Keratinocyte (primary cell): ENCODE results near the gene DMBX1. TPM values are rescaled to one million over a fixed set of nuclear protein-coding genes. Genes with fewer than 3 reads are reported as not detected.

Experiments used
- DNase-seq: peaks from one replicate; pipeline ENCODE4 v3.0.0-alpha.2; 2011; ENCODE audit warnings: low read depth, missing footprints, low spot score
- FAIRE-seq: peaks from 2 replicates; lab custom pipeline; 2011; peaks lifted over from hg19 to GRCh38; lab: Jason Lieb, UNC
- H2AFZ ChIP-seq: 2 replicates; pipeline ENCODE4 v1.6.0; 2012; ENCODE audit warnings: low read length, control low read depth, inconsistent platforms; ENCODE audit not compliant: control insufficient read depth
- H3K27ac ChIP-seq: 2 replicates; pipeline ENCODE4 v1.5.1; 2011; ENCODE audit warnings: low read length; ENCODE audit not compliant: control insufficient read depth, insufficient read depth
- H3K27me3 ChIP-seq: 3 replicates; pipeline ENCODE4 v1.6.0; 2011; ENCODE audit warnings: low read length; ENCODE audit not compliant: control insufficient read depth, insufficient read depth; ENCODE audit errors: extremely low read depth
- H3K36me3 ChIP-seq, 2 experiments: 2 replicates in 1 of 2; 3 replicates in 1 of 2; pipeline ENCODE4 v1.5.1; 2011; ENCODE audit warnings: low read length in 2 of 2, mild to moderate bottlenecking in 1 of 2; ENCODE audit not compliant: control insufficient read depth in 2 of 2, insufficient read depth in 2 of 2; ENCODE audit errors: extremely low read depth in 1 of 2
- H3K4me1 ChIP-seq: 3 replicates; pipeline ENCODE4 v1.5.1; 2011; ENCODE audit warnings: low read length; ENCODE audit not compliant: control insufficient read depth, insufficient read depth; ENCODE audit errors: extremely low read depth
- H3K4me2 ChIP-seq: 3 replicates; pipeline ENCODE4 v1.6.0; 2011; ENCODE audit warnings: low read depth, low read length; ENCODE audit not compliant: control insufficient read depth, insufficient read depth; ENCODE audit errors: extremely low read depth
- H3K4me3 ChIP-seq, 3 experiments: fragments of 200-600 bp in 1 of 3; sonication (generic) in 1 of 3; 2 replicates in 2 of 3; 3 replicates in 1 of 3; pipeline ENCODE4 v1.5.1; 2011 to 2016; ENCODE audit warnings: low read length in 3 of 3, mild to moderate bottlenecking in 3 of 3, control low read depth in 2 of 3, inconsistent platforms in 1 of 3, low read depth in 1 of 3, mixed read lengths in 1 of 3, mixed run types in 1 of 3, moderate library complexity in 1 of 3; ENCODE audit not compliant: control insufficient read depth in 2 of 3, insufficient read depth in 2 of 3; ENCODE audit errors: extremely low read depth in 1 of 3
- H3K79me2 ChIP-seq: 2 replicates; pipeline ENCODE4 v1.6.0; 2012; ENCODE audit warnings: low read length; ENCODE audit not compliant: control insufficient read depth, insufficient read depth
- H3K9ac ChIP-seq: 3 replicates; pipeline ENCODE4 v1.6.0; 2011; ENCODE audit warnings: low read length; ENCODE audit not compliant: control insufficient read depth, insufficient read depth; ENCODE audit errors: extremely low read depth
- H3K9me1 ChIP-seq: 3 replicates; pipeline ENCODE4 v1.6.0; 2011; ENCODE audit warnings: low read length; ENCODE audit not compliant: control insufficient read depth, insufficient read depth; ENCODE audit errors: extremely low read depth
- H3K9me3 ChIP-seq: 2 replicates; pipeline ENCODE4 v1.5.1; 2012; ENCODE audit warnings: low read depth, low read length; ENCODE audit not compliant: control insufficient read depth
- H4K20me1 ChIP-seq: 3 replicates; pipeline ENCODE4 v1.6.0; 2011; ENCODE audit warnings: low read length; ENCODE audit not compliant: control insufficient read depth, insufficient read depth; ENCODE audit errors: extremely low read depth
- CTCF ChIP-seq, 3 experiments: IDR thresholded peaks in 1 of 3; conservative IDR thresholded peaks in 1 of 3; optimal IDR thresholded peaks in 1 of 3; 2 replicates in 2 of 3; 3 replicates in 1 of 3; pipeline versions ENCODE3 to v1.5.1; 2011; ENCODE audit warnings: low read length in 3 of 3, mild to moderate bottlenecking in 3 of 3, moderate library complexity in 2 of 3, control low read depth in 1 of 3, inconsistent platforms in 1 of 3; ENCODE audit not compliant: insufficient read depth in 2 of 3; ENCODE audit errors: extremely low read depth in 1 of 3
- EZH2 ChIP-seq: IDR thresholded peaks from one replicate; pipeline ENCODE4 v1.6.1; 2012; ENCODE audit warnings: inconsistent platforms, mild to moderate bottlenecking, low read length, moderate library complexity
- dilution Hi-C: fragments of 300-500 bp; cut with MboI; formaldehyde crosslinking; loops from one replicate; pipeline ENCODE4 v1.7.0; 2020; ENCODE audit warnings: low sequenced_read_pairs; ENCODE audit not compliant: extremely low pct_ligation_motif_present
- polyA plus RNA-seq, 5 experiments: library from polyadenylated mRNA; depleted of rRNA in 3 of 5; stranded (reverse) in 3 of 5; stranded (forward) in 1 of 5; unstranded in 1 of 5; fragments of >200 nt; gene quantifications; 1 replicate in 1 of 5; 2 replicates in 3 of 5; 3 replicates in 1 of 5; pipeline versions ENCODE4 v1.2.1 to v1.2.3, GENCODE V29; 2011 to 2012; ENCODE audit warnings: missing spikeins in 2 of 5, low read depth in 1 of 5, low replicate concordance in 1 of 5

Gene DMBX1
- polyA plus RNA-seq, 1 donor (not counting 4 experiments of a cell fraction or from before 2014, with no cell fraction given) = not detected

- Histone ChIP-seq H3K9me1 (no peaks in the 10 kb centered on the region), H4K20me1 (no peaks in the 10 kb centered on the region), H3K27ac (no peak overlapping the region), H3K27me3 (peaks cover 25% of the 10 kb centered on the region), H3K36me3 (no peaks in the 10 kb centered on the region), H3K9ac (no peak overlapping the region), H3K4me3 (peak overlapping the region in 1 of 3 experiments; percentile 13), H3K4me1 (peaks cover 5% of the 10 kb centered on the region), H3K4me2 (peak overlapping the region; percentile 58), H2AFZ (peak overlapping the region; percentile 66), H3K9me3 (no peaks in the 10 kb centered on the region), H3K79me2 (no peaks in the 10 kb centered on the region)
- dilution Hi-C loops = no loop called here
- TF ChIP-seq CTCF (optimal IDR thresholded peaks at IDR 0.05 in 1 of 3, IDR thresholded peaks at IDR 0.05 in 1 of 3, conservative IDR thresholded peaks at IDR 0.05 in 1 of 3; ENCODE audit: extremely low read depth in 1 of 3, insufficient read depth in 2 of 3, low read length in 3 of 3) = no peak
- FAIRE-seq = no peak
- no peak for DNase-seq
Measured at GRCh38 chr1:46533179-46533864, 43.7 kb downstream of the DMBX1 start.

- Histone ChIP-seq H2AFZ (no peak overlapping the region), H4K20me1 (no peaks in the 10 kb centered on the region), H3K9me1 (no peaks in the 10 kb centered on the region), H3K4me2 (no peak overlapping the region), H3K9me3 (no peaks in the 10 kb centered on the region), H3K4me1 (no peaks in the 10 kb centered on the region), H3K27ac (no peak overlapping the region), H3K9ac (no peak overlapping the region), H3K4me3 (no peak overlapping the region), H3K36me3 (no peaks in the 10 kb centered on the region), H3K27me3 (peaks cover 17% of the 10 kb centered on the region), H3K79me2 (no peaks in the 10 kb centered on the region)
- no peak for DNase-seq
- dilution Hi-C loops = no loop called here
- TF ChIP-seq CTCF (optimal IDR thresholded peaks at IDR 0.05 in 1 of 3, IDR thresholded peaks at IDR 0.05 in 1 of 3, conservative IDR thresholded peaks at IDR 0.05 in 1 of 3; ENCODE audit: extremely low read depth in 1 of 3, insufficient read depth in 2 of 3, low read length in 3 of 3) (peak; percentile 57 to 75 (median 72)), EZH2 (no peak)
- peak; percentile 29 for FAIRE-seq
Measured at GRCh38 chr1:46535063-46535462, 45.4 kb downstream of the DMBX1 start.
